RWPE2 (cell line): Measurements from ENCODE around the gene CFHR2.
A peak's percentile ranks its signal among the peaks of the same experiment; 100 is the strongest.
"Not testable (repeated sequence)": the region's sequence is repeated elsewhere in the genome, so short reads cannot be mapped to it uniquely, and the experiment has no call there.

ENCODE experiments used
- ATAC-seq: fragments of 200-7000 bp; cut with Tn5 transposase; 3 replicates; pipeline ENCODE4 v1.9.1; 2021; ENCODE audit warnings: low read depth
- DNase-seq: peaks from one replicate; pipeline ENCODE4 v3.0.0-alpha.2; 2020; ENCODE audit warnings: low spot score
- H3K27ac ChIP-seq: fragments of 450-650 bp; 2 replicates; pipeline ENCODE4 v1.5.1; 2017; ENCODE audit warnings: mild to moderate bottlenecking; ENCODE audit not compliant: poor library complexity, severe bottlenecking
- H3K27me3 ChIP-seq: fragments of 250-450 bp; sonication (Bioruptor Pico); 2 replicates; pipeline ENCODE4 v1.5.1; 2021; ENCODE audit warnings: mild to moderate bottlenecking, moderate library complexity; ENCODE audit not compliant: insufficient read depth, poor library complexity, severe bottlenecking
- H3K36me3 ChIP-seq: fragments of 250-450 bp; sonication (Bioruptor Pico); 2 replicates; pipeline ENCODE4 v1.5.1; 2020; ENCODE audit warnings: low read depth, mild to moderate bottlenecking, moderate library complexity
- H3K4me1 ChIP-seq: fragments of 250-450 bp; sonication (Bioruptor Pico); 2 replicates; pipeline ENCODE4 v1.5.1; 2021; ENCODE audit warnings: mild to moderate bottlenecking, moderate library complexity; ENCODE audit not compliant: insufficient read depth, poor library complexity, severe bottlenecking
- H3K4me3 ChIP-seq: fragments of 250-450 bp; sonication (Bioruptor Pico); 2 replicates; pipeline ENCODE4 v1.5.1; 2021; ENCODE audit warnings: mild to moderate bottlenecking, moderate library complexity; ENCODE audit not compliant: severe bottlenecking
- H3K9me3 ChIP-seq: fragments of 250-450 bp; sonication (Bioruptor Pico); 2 replicates; pipeline ENCODE4 v1.5.1; 2021; ENCODE audit warnings: mild to moderate bottlenecking, moderate library complexity; ENCODE audit not compliant: severe bottlenecking
- TF ChIP-seq, protein P1 (sequence below): fragments of 450-650 bp; IDR thresholded peaks from one replicate; pipeline ENCODE4 v1.5.1; 2017; ENCODE audit warnings: mild to moderate bottlenecking, moderate library complexity; ENCODE audit not compliant: poor library complexity, severe bottlenecking

CFHR2 gene

DNA sequence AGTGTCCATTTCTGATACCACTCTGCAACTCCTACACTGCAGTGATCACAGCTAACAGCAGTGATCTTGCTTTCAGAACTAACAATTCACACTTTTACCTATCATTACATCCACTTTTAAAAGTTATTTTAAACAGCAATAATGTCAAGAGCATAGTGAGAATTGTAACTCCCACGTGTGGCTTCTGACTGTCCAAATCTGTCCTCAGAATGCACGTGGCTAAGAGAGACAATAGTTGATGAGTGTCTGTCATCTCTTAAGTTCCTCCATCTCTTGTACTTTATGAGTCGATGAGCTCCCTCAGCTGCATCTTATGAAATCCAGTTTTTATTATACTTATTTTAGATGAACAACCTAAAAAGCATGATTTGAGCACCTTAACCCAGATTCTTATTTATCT is 17.3 kb downstream of the CFHR2 start:
- Histone ChIP-seq H3K9me3 (no peaks in the 10 kb centered on the region), H3K4me3 (no peak overlapping the region), H3K36me3 (no peaks in the 10 kb centered on the region), H3K27me3 (no peaks in the 10 kb centered on the region), H3K27ac (no peak overlapping the region), H3K4me1 (no peaks in the 10 kb centered on the region)
- ATAC-seq, result no peak
- DNase-seq, result no peak
- TF ChIP-seq, protein P1, sequence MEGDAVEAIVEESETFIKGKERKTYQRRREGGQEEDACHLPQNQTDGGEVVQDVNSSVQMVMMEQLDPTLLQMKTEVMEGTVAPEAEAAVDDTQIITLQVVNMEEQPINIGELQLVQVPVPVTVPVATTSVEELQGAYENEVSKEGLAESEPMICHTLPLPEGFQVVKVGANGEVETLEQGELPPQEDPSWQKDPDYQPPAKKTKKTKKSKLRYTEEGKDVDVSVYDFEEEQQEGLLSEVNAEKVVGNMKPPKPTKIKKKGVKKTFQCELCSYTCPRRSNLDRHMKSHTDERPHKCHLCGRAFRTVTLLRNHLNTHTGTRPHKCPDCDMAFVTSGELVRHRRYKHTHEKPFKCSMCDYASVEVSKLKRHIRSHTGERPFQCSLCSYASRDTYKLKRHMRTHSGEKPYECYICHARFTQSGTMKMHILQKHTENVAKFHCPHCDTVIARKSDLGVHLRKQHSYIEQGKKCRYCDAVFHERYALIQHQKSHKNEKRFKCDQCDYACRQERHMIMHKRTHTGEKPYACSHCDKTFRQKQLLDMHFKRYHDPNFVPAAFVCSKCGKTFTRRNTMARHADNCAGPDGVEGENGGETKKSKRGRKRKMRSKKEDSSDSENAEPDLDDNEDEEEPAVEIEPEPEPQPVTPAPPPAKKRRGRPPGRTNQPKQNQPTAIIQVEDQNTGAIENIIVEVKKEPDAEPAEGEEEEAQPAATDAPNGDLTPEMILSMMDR, result no peak

DNA sequence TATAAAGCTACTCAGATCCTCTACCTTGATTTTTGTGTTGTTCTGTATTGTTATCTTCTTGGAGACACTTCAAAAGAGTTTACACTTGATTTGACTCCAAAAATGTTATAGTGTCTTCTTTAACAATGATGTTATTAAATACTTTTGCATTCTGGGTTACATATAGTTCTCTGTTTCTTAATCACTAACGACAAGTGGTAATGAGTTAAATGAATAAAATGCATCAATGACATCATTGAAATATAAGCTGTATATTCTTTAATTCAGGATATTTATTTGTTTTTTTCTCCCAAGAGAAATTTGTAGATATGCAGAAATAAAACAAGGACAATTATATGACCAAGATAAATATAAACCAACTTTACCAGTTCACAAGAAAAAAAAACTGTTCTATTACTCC is 26.6 kb downstream of the CFHR2 start:
- TF ChIP-seq, protein P1, result no peak
- Histone ChIP-seq H3K36me3 (no peaks in the 10 kb centered on the region), H3K27ac (no peak overlapping the region), H3K4me1 (no peaks in the 10 kb centered on the region), H3K27me3 (no peaks in the 10 kb centered on the region), H3K4me3 (no peak overlapping the region), H3K9me3 (no peaks in the 10 kb centered on the region)
- ATAC-seq, result no peak
- DNase-seq, result no peak

DNA sequence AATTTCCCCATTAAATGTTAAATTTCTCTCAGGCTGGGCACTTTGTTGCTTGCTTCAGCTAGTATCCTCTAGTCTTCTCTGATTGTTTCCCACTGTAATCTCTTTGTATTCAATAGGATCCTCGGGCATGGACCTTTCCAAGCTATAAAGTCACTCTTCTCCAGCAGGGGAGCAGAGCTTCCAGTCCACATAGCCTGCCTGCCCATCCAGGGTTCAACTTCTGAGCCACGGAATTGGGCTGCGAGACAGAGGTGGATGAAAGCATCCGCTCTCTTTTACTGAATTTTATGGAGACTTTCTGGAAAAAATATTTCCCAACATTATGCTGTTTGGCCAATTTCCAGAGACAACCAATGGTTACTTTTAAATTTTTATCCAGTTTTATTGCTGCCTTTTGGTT is 32.7 kb downstream of the CFHR2 start:
- TF ChIP-seq, protein P1, result no peak
- H3K4me3 ChIP-seq, result no peak overlapping the region
- no peaks in the 10 kb centered on the region for H3K9me3 ChIP-seq
- H3K27ac ChIP-seq, result no peak overlapping the region
- peaks cover 2% of the 10 kb centered on the region for H3K27me3 ChIP-seq
- H3K4me1 ChIP-seq, result no peaks in the 10 kb centered on the region
- ATAC-seq (no peak), DNase-seq (no peak)
- H3K36me3 ChIP-seq, result no peaks in the 10 kb centered on the region

DNA sequence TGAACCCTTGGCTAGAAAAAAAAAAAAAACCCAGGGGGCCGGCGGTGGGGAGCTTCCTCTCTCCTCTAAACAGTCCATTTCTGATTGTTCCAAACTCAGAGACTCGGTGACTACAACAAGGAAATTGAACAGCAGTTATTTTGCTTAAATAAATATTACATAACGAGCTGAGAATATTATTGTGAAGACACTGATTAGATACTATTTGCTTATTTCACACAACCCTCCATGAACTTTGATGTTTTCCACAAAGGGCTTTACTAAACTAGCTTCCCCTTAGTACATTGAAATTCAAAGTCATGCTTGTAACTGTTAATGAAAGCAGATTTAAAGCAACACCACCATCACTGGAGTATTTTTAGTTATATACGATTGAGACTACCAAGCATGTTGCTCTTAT is 33.7 kb downstream of the CFHR2 start, which contains the start of gene CFHR5:
TSS of gene CFHR5 (plus strand) at position 279 of the 400 bp plus-strand sequence. CDS start at position 388, 109 bp downstream.
- H3K27ac ChIP-seq, result no peak within 1 kb of the TSS
- H3K4me3 ChIP-seq, result no peak within 1 kb of the TSS
- ATAC-seq (no peak), DNase-seq (no peak)
- no peaks in the 10 kb centered on the region for H3K4me1 ChIP-seq
- H3K9me3 ChIP-seq, result no peaks in the 10 kb centered on the region
- H3K27me3 ChIP-seq, result peaks cover 2% of the 10 kb centered on the region
- no peaks in the 10 kb centered on the region for H3K36me3 ChIP-seq
- TF ChIP-seq, protein P1, result no peak

DNA sequence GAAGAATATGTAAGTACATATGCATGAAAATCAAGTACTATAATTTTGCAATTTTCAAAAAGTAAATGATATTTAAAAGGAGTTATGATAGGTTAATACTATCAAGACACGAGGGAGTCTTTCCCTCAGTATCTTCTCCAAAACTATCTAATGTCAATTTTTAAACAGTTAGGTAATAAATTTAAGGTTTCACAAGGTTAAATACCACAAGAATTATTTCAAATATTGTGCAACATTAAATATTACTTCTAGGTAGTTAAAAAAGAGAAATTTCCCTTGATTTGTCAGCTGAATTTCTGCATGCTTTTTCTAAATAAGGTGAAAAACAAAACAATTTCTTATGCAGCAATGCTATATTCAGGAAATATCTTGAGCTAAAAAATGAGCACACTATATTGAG is 37.3 kb downstream of the CFHR2 start:
- DNase-seq, result no peak
- no peaks in the 10 kb centered on the region for H3K36me3 ChIP-seq
- H3K4me3 ChIP-seq, result no peak overlapping the region
- TF ChIP-seq, protein P1, result no peak
- H3K27me3 ChIP-seq, result peaks cover 2% of the 10 kb centered on the region
- H3K9me3 ChIP-seq, result no peaks in the 10 kb centered on the region
- no peak for ATAC-seq
- no peak overlapping the region for H3K27ac ChIP-seq
- no peaks in the 10 kb centered on the region for H3K4me1 ChIP-seq

DNA sequence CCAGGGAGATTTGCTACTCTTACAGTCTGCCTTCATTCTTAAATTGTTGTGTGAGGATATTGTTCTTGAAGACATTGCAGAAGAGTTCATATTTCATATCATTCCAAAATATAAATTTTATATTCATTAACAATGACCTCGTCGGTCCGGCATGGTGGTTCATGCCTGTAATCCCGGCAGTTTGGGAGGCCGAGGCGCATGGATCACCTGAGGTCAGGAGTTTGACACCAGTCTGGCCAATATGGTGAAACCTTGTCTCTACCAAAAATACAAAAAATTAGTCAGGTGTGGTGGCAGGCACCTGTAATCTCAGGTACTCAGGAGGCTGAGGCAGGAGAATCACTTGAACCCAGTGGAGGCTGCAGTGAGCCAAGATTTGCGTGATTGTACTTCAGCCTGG is 38.7 kb downstream of the CFHR2 start:
- H3K27ac ChIP-seq, H3K9me3 ChIP-seq, DNase-seq, H3K4me3 ChIP-seq, H3K27me3 ChIP-seq, ATAC-seq, H3K4me1 ChIP-seq, H3K36me3 ChIP-seq: not testable (repeated sequence)

DNA sequence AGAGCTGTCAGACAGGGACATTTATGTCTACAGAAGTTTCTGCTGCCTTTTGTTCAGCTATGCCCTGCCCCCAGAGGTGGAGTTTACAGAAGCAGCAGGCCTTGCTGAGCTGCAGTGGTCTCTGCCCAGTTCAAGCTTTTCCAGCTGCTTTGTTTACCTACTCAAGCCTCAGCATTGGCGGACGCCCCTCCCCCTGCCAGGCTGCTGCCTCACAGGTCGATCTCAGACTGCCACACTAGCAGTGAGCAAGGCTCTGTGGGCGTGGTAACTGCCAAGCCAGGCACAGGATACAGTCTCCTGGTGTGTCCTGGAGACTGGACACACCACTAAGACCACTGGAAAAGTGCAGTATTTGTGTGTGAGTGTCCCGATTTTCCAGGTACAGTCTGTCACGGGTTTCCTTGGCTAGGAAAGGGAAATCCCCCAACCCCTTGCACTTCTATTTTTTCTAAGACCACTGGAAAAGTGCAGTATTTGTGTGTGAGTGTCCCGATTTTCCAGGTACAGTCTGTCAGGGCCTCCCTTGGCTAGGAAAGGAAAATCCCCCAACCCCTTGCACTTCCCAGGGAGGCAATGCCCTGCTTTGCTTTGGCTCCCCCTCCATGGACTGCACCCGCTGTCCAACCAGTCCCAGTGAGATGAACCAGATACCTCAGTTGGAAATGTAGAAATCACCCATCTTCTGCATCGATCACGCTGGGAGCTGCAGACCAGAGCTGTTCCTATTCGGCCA is 48.5 kb downstream of the CFHR2 start:
- not testable (repeated sequence) for H3K4me1 ChIP-seq, H3K9me3 ChIP-seq, DNase-seq, H3K27me3 ChIP-seq, H3K36me3 ChIP-seq, H3K4me3 ChIP-seq, H3K27ac ChIP-seq
- ATAC-seq, result peak; percentile 56; the same call in 1 of the 3 replicates
